GM10266 (cell line): Measurements from ENCODE around the gene ERC2.
"Not testable (repeated sequence)": the region's sequence is repeated elsewhere in the genome, so short reads cannot be mapped to it uniquely, and the experiment has no call there.

Experiments
- DNase-seq: peaks from one replicate; pipeline ENCODE4 v3.0.0; 2012; ENCODE audit errors: extremely low spot score
- TF ChIP-seq, protein P1 (sequence below): IDR thresholded peaks from 2 replicates; pipeline ENCODE4 v1.5.1; 2012; ENCODE audit warnings: mild to moderate bottlenecking, low read depth; ENCODE audit not compliant: control insufficient read depth, insufficient read depth; ENCODE audit errors: missing control alignments

Gene ERC2

DNA sequence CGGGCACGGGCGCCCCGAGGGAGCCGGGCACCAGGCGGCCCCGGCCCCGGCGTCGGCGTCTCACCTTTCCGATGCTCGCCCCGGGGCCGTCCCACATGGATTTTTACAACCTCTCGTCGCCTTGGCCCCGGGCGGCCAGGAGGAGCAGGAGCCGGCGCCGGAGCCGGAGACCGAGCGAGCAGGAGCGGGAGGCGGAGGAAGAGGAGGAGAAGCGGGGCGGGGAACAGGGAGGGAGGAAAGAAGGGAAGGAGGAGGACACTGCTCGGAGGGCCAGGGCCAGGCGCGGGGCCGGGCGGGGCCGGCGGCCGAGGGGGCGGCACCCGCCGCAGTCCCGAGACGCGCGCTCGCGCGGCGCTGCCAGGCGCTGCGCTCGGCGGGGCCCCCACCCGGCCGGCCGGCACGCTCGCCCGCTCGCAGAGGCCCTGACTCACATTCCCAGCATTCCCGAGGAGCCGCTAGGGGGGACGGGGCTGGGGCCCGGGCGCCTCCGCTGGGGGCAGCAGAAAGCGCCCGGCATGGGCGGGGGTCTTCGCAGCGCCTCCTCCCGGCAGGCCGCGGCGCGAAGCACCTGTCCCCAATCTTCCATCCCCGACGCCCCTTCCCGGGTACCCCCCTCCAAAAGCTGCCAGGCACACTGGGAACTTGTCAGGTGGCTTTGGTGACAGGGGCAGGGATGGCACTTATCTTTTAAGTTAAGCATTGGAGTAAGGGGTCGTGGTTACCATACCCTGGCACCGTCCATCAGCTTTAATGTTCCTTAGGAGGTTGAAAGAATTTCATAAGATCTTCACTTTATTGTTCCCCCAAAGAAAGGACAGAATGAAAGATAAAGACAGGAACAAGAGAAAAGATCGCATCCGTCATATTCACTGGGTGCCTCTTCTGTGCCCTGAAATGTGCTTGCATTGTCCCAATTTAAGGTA, at the start of gene ERC2:
Gene ERC2 (minus strand): TSS at position 284 of the 923 bp plus-strand sequence.
- no peak for DNase-seq
- TF ChIP-seq, protein P1, sequence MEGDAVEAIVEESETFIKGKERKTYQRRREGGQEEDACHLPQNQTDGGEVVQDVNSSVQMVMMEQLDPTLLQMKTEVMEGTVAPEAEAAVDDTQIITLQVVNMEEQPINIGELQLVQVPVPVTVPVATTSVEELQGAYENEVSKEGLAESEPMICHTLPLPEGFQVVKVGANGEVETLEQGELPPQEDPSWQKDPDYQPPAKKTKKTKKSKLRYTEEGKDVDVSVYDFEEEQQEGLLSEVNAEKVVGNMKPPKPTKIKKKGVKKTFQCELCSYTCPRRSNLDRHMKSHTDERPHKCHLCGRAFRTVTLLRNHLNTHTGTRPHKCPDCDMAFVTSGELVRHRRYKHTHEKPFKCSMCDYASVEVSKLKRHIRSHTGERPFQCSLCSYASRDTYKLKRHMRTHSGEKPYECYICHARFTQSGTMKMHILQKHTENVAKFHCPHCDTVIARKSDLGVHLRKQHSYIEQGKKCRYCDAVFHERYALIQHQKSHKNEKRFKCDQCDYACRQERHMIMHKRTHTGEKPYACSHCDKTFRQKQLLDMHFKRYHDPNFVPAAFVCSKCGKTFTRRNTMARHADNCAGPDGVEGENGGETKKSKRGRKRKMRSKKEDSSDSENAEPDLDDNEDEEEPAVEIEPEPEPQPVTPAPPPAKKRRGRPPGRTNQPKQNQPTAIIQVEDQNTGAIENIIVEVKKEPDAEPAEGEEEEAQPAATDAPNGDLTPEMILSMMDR = no peak

DNA sequence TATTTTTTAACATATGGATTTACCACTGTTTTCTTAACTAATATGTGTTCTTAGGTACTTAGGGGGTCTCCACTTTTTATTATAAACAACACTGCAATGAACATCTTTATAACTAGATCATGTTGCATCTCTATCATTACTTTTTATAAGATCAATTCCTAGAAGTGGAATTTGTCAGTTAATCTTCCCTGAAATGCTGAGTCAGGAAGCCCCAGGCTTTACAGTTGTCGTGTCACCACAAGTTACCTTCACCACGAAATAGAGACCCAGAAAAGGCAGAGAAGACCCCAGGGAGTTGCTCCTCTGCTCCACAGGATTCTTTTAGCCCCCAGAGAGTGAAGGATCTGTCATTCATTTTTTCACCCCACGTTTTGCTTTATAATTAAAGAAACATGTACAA, 34.5 kb upstream of the ERC2 start:
- TF ChIP-seq, protein P1 = no peak

DNA sequence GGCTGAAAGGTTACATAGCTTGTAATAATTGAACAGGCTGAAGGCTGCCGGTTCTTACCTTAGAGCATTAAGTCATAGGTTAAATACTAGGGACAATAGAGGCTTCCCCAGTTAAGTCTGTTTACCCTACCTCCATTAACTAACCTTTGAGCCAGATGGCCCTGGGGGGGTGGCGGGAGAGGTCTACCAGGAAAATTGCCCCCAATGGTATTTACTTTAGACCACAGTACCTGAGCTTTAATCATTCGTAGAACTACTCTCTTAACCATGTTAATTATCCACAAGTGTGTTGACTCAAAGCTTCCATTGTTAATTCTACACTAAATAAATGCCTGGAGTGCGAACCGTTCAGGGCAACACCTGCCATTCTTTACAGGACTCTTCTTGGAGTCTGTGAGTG, 28.1 kb upstream of the ERC2 start:
- not testable (repeated sequence) for DNase-seq

More for the DNA sequence above, 34.5 kb upstream of the ERC2 start:
- no peak for DNase-seq

DNA sequence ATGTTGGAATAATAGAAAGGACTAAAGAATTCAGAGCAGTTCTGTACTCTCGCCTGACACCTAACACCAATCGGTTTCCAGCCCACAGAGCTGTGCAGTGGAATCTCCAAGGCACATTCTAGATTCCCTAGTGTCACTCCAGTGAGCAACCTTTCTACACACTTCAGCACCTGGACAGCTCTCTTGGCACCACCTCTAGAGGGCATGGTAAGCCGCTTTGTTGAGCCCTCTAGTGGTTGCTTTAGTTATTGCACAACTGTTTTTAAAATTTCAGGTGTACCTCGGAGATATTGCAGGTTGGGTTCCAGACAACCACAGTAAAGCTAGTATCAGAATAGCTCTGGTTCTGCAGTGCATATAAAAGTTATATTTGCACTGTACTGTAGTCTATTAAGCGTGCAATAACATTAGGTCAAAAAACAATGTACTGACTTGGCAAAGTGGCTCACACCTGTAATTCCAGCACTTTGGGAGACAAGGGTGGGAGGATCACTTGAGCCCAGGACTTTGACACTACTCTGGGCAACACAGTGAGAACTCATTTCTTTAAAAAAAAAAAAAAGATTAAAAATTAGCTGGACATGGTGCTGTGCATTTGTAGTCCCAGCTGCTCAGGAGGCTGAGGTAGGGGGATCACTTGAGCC, 26.5 kb upstream of the ERC2 start:
- DNase-seq = peak; percentile 81
- TF ChIP-seq, protein P1 = peak; percentile 94

DNA sequence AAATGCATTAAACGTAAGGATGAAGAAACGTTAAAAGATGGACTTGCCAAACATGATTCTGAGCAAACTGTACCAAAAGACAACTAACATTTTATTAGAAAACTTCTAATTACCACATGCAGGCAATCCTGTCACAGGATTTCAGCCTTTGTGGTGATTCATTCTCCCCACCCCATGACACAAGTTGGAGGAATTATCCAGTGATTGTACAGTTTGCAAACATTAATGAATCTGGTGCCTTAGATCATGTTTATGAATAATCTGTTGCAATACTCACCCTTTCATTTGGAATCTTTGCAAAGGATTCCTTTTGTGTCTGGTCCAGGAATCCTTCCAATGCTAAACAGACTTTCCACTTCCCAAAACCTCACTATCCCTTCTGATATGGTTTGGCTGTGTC, 23.3 kb upstream of the ERC2 start:
- TF ChIP-seq, protein P1 = no peak
- DNase-seq = no peak

DNA sequence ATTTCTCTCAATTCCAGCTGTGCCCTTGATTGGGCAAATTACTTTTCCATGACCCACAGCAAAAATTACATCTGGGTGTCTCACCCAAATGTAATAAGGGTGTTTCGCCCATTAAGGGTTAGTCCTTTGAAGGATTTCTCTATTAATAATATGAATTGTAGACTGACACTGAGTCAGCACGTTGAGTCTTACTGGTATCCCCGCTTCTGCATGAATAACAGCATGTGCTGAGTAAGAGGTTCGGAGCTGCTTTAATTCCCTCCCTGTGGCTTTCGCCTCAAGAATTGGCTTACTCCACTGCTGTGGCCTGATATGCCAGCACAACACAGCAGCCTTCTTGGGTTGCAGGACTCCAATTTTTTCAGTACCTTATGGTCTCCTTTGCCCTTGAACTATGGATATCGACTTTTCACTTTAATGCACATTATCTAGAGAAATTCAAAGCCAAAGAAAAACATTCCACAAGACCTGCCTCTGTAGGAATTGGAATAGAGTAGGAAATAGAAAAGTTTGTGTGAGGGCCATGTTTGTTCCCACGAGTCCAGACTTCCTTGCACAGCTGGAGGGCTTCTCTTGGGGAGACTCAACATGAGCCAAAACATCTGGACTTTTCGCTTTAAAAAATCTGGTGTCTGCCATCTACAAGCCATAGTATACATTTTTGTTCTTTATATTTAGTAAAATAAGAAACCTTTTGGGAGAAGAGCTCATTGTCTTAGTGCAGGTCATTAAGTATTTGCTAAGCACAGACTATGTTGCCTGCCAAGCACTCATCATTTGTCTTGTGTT, 20.7 kb upstream of the ERC2 start:
- DNase-seq = no peak
- TF ChIP-seq, protein P1 = no peak

DNA sequence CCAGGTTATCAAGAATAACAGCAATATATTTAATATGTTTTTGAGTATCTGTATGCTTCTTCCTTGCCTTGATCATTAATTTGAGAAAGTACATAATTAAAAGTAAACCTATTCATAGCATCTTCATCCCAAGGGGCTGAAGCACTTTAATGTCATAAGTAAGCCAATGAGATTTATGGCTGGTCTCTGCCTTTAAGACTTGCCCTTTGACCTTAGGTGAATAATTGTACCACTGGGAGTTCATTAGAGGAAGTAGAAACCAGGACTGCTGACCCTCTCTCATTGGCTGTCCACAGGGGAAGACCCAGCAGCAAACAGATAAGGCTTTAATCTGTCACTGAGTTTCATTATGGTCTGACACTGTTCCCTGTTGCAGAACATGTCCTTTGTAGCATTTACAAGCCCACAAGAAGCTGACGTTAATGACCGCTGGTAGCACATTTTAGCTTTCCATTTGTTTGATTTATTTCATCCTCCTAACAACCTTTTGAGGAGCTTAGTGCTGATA, 16.3 kb upstream of the ERC2 start:
- TF ChIP-seq, protein P1 = no peak

More for the DNA sequence above, 16.3 kb upstream of the ERC2 start:
- DNase-seq = no peak
